ENCODE results near the gene ERN1.

ERN1 gene

GRCh38 chr17:63991611-63992010 is 138.3 kb downstream of the ERN1 start:
- H3K4me3 ChIP-seq (ENCODE audit: low read length): no peak overlapping the region
- no peak for TF ChIP-seq CTCF (conservative IDR thresholded peaks at IDR 0.05; ENCODE audit: low read depth, low read length)
- no peak for DNase-seq (ENCODE audit: low read depth)

GRCh38 chr17:63989622-63990345 is 140.2 kb downstream of the ERN1 start:
- H3K4me3 ChIP-seq (ENCODE audit: low read length): no peak overlapping the region
- TF ChIP-seq CTCF (conservative IDR thresholded peaks at IDR 0.05; ENCODE audit: low read depth, low read length): no peak
- DNase-seq (ENCODE audit: low read depth): no peak

Measured in retinal pigment epithelial cell (primary cell).